Spleen (tissue), 7 donors: ENCODE data around the gene SYK.

Source experiments
- CTCF ChIP-seq, 11 experiments: fragments of 200-600 bp in 7 of 11; fragments of 450-650 bp in 4 of 11; sonication (generic) in 4 of 11; IDR thresholded peaks in 8 of 11; conservative IDR thresholded peaks in 3 of 11; 1 replicate in 7 of 11; 2 replicates in 4 of 11; pipeline versions ENCODE4 v1.4.0 to v1.8.0; 2016 to 2021; ENCODE audit warnings: antibody characterized with exemption in 11 of 11, inconsistent platforms in 4 of 11, mild to moderate bottlenecking in 1 of 11
- POLR2AphosphoS5 ChIP-seq, 3 donors: sonication (generic); formaldehyde crosslinking; IDR thresholded peaks; one replicate each; pipeline ENCODE4 v1.5.1; 2017; ENCODE audit warnings: antibody characterized with exemption in 3 of 3
- donor health status: DM: no; HTN: no; CAD: no; lungs with moderate emphysema.
- donor health status: DM: no; HTN: no; CAD: no.
- donor health status: DM: no; HTN: no; CAD: no.

- TF ChIP-seq CTCF (IDR thresholded peaks at IDR 0.05 in 8 of 11, conservative IDR thresholded peaks at IDR 0.05 in 3 of 11) (no peak), POLR2AphosphoS5 (IDR thresholded peaks at IDR 0.05) (peak in 2 of 3 donors; percentile 30 to 62)
Observed at GRCh38 chr9:90848866-90849265, 47.2 kb downstream of the SYK start.
